MM.1S (cell line): Measurements from ENCODE around the gene FANCC.

ENCODE experiments used
- CTCF ChIP-seq: fragments of 300-600 bp; sonication (generic); IDR thresholded peaks from 2 replicates; pipeline ENCODE4 v1.5.1; 2016; ENCODE audit warnings: antibody characterized with exemption, low read length, mixed read lengths
- EZH2 ChIP-seq: fragments of 300-600 bp; sonication (generic); optimal IDR thresholded peaks from 2 replicates; pipeline ENCODE3; 2017; ENCODE audit warnings: low read depth, mild to moderate bottlenecking, antibody characterized with exemption, low read length, mixed read lengths
- EZH2phosphoT487 ChIP-seq: fragments of 300-600 bp; sonication (generic); IDR thresholded peaks from 2 replicates; pipeline ENCODE4 v1.6.1; 2018; ENCODE audit warnings: antibody characterized with exemption, low read length

- TF ChIP-seq EZH2phosphoT487 (no peak), CTCF (no peak), EZH2 (no peak)
These were observed 179.0 kb downstream of the FANCC start for GRCh38 chr9:95138474-95138873.
